GM12878 (cell line): ENCODE results near the gene RSRC1. TPM values are rescaled to one million over a fixed set of nuclear protein-coding genes. Genes with fewer than 3 reads are reported as not detected.

Experiments
- ATAC-seq: fragments of 200-7000 bp; cut with Tn5 transposase; 3 replicates; pipeline ENCODE4 v1.9.1; 2020; ENCODE audit warnings: mild to moderate bottlenecking, moderate library complexity
- BruUV-seq: library from RNA; stranded (reverse); fragments of 400-500 nt; replicated peaks from 2 replicates; lab custom pipeline; 2021; lab: Mats Ljungman, UMichigan
- CTCF ChIA-PET: fragments of 300-600 bp; sonication (Branson Sonifier 250); formaldehyde crosslinking; extraction: SDS; loops from one replicate; lab custom pipeline; 2021; ENCODE audit warnings: inconsistent platforms; lab: Yijun Ruan, JAX
- POLR2A ChIA-PET: fragments of 350-600 bp; formaldehyde crosslinking; extraction: SDS; loops from one replicate; lab custom pipeline; 2021; ENCODE audit warnings: inconsistent platforms; lab: Charles Lee
- RAD21 ChIA-PET: fragments of 300-600 bp; sonication (Branson Sonifier 250); formaldehyde crosslinking; loops from one replicate; lab custom pipeline; 2023; ENCODE audit warnings: antibody characterized with exemption; ENCODE audit not compliant: unreplicated experiment; lab: Charles Lee
- SMC1A ChIA-PET: fragments of 300-600 bp; sonication (Branson Sonifier 250); formaldehyde crosslinking; loops from one replicate; lab custom pipeline; 2023; ENCODE audit not compliant: unreplicated experiment, uncharacterized antibody; lab: Charles Lee
- DNase-seq: peaks from one replicate; pipeline ENCODE4 v3.0.0-alpha.2; 2011; ENCODE audit warnings: low read depth, low spot score
- FAIRE-seq: peaks from 3 replicates; lab custom pipeline; 2011; peaks lifted over from hg19 to GRCh38; lab: Jason Lieb, UNC
- H2AFZ ChIP-seq: 2 replicates; pipeline ENCODE4 v1.6.0; 2011; ENCODE audit warnings: low read depth, low read length, control low read depth; ENCODE audit not compliant: control insufficient read depth
- H3K27ac ChIP-seq: 2 replicates; pipeline ENCODE4 v1.5.1; 2011; ENCODE audit warnings: control low read depth; ENCODE audit not compliant: control insufficient read depth, insufficient read depth
- H3K27me3 ChIP-seq, 2 experiments: replicated peaks in 1 of 2; 2 replicates each; pipeline versions ENCODE4 v1.6.0 to v1.6.1; 2011; ENCODE audit warnings: low read length in 1 of 2; ENCODE audit not compliant: control insufficient read depth in 2 of 2, insufficient read depth in 2 of 2
- H3K36me3 ChIP-seq, 2 experiments: 2 replicates each; pipeline ENCODE4 v1.5.1; 2011; ENCODE audit warnings: low read length in 1 of 2; ENCODE audit not compliant: control insufficient read depth in 2 of 2, insufficient read depth in 2 of 2
- H3K4me1 ChIP-seq: 2 replicates; pipeline ENCODE4 v1.6.1; 2011; ENCODE audit warnings: mild to moderate bottlenecking, low read length, moderate library complexity, mixed read lengths; ENCODE audit not compliant: control insufficient read depth, insufficient read depth
- H3K4me2 ChIP-seq: 2 replicates; pipeline ENCODE4 v1.6.0; 2011; ENCODE audit warnings: control low read depth; ENCODE audit not compliant: control insufficient read depth, insufficient read depth
- H3K4me3 ChIP-seq: fragments of 200-600 bp; sonication (generic); 2 replicates; pipeline ENCODE4 v1.5.1; 2016
- H3K79me2 ChIP-seq: 2 replicates; pipeline ENCODE4 v1.6.0; 2011; ENCODE audit warnings: low read length; ENCODE audit not compliant: control insufficient read depth, insufficient read depth
- H3K9ac ChIP-seq: 2 replicates; pipeline ENCODE4 v1.8.0; 2011; ENCODE audit warnings: low read length, control low read depth, mixed read lengths; ENCODE audit not compliant: control insufficient read depth, insufficient read depth
- H3K9me3 ChIP-seq: replicated peaks from 3 replicates; pipeline ENCODE4 v1.5.1; 2011; ENCODE audit warnings: mild to moderate bottlenecking, low read length; ENCODE audit not compliant: control insufficient read depth, insufficient read depth
- H4K20me1 ChIP-seq: 2 replicates; pipeline ENCODE4 v1.6.0; 2011; ENCODE audit not compliant: control insufficient read depth, insufficient read depth
- GABPA ChIP-seq: IDR thresholded peaks from 2 replicates; pipeline ENCODE4 v1.6.1; 2014; ENCODE audit warnings: antibody characterized with exemption, low read depth, mild to moderate bottlenecking, inconsistent platforms
- MXI1 ChIP-seq: fragments of 150-350 bp; IDR thresholded peaks from 2 replicates; pipeline ENCODE4 v1.6.1; 2011; ENCODE audit warnings: low read depth, mild to moderate bottlenecking, inconsistent platforms, low read length, improper control_type of control experiment
- NFYB ChIP-seq: IDR thresholded peaks from 2 replicates; pipeline ENCODE4 v1.6.1; 2011; ENCODE audit warnings: low read depth, mild to moderate bottlenecking, low read length, improper control_type of control experiment, moderate library complexity; ENCODE audit not compliant: insufficient read depth
- RAD51 ChIP-seq: fragments of 450-650 bp; IDR thresholded peaks from 2 replicates; pipeline ENCODE4 v1.6.1; 2016; ENCODE audit warnings: moderate library complexity, mild to moderate bottlenecking, inconsistent platforms
- RELA ChIP-seq: fragments of 450-650 bp; IDR thresholded peaks from 2 replicates; pipeline ENCODE4 v1.8.0; 2014; ENCODE audit warnings: borderline replicate concordance; ENCODE audit not compliant: partially characterized antibody
- RFX5 ChIP-seq: IDR thresholded peaks from 2 replicates; pipeline ENCODE4 v1.6.1; 2011; ENCODE audit warnings: low read depth, low read length, improper control_type of control experiment
- RUNX3 ChIP-seq: IDR thresholded peaks from 2 replicates; pipeline ENCODE4 v1.6.1; 2012; ENCODE audit warnings: low read length, inconsistent platforms
- SREBF1 ChIP-seq: IDR thresholded peaks from 2 replicates; pipeline ENCODE4 v1.6.1; 2012; ENCODE audit warnings: mild to moderate bottlenecking, low read length
- STAT1 ChIP-seq: fragments of 450-650 bp; conservative IDR thresholded peaks from 2 replicates; pipeline ENCODE4 v1.6.1; 2014; ENCODE audit warnings: antibody characterized with exemption, mild to moderate bottlenecking
- SUZ12 ChIP-seq: fragments of 200-600 bp; sonication (generic); IDR thresholded peaks from one replicate; pipeline ENCODE4 v1.6.1; 2018; ENCODE audit warnings: antibody characterized with exemption, mild to moderate bottlenecking; ENCODE audit not compliant: unreplicated experiment
- TCF12 ChIP-seq: IDR thresholded peaks from 2 replicates; pipeline ENCODE4 v1.6.1; 2011; ENCODE audit warnings: low read depth, mild to moderate bottlenecking, low read length
- WGBS: methylation state at CpG from one replicate; pipeline ENCODE4 v1.1.6; 2016; ENCODE audit warnings: low lambda C conversion rate; ENCODE audit not compliant: insufficient replicate concordance, insufficient coverage; ENCODE audit errors: missing lambda C conversion rate; 5-methylcytosine and 5-hydroxymethylcytosine counted together
- in situ Hi-C: fragments of 300-500 bp; cut with MboI; formaldehyde crosslinking; loops from 9 replicates; pipeline ENCODE4 v1.14.3; 2018; ENCODE audit warnings: mixed read lengths
- intact Hi-C: fragments of 100-400 bp; cut with micrococcal nuclease; formaldehyde crosslinking; loops from one replicate; pipeline ENCODE4 v1.14.2; 2022; ENCODE audit not compliant: unreplicated experiment
- polyA plus RNA-seq, 11 experiments: library from polyadenylated mRNA; depleted of rRNA in 4 of 11; unstranded in 6 of 11; stranded (reverse) in 5 of 11; fragments of >200 nt; fragmentation: Nextera tagmentation in 4 of 11; fragmentation: Illumina TruSeq in 1 of 11; extraction: Ambion mirVana in 4 of 11; extraction: Trizol in 1 of 11; gene quantifications; 1 replicate in 1 of 11; 2 replicates in 10 of 11; pipeline versions ENCODE4 v1.2.1 to v1.2.3, GENCODE V29; 2011 to 2016; ENCODE audit warnings: inconsistent platforms in 2 of 11, missing spikeins in 2 of 11, low read depth in 1 of 11
- total RNA-seq, 4 experiments: library from RNA; depleted of rRNA in 3 of 4; stranded (reverse); fragments of >200 nt in 3 of 4; fragmentation: Illumina TruSeq in 1 of 4; extraction: Trizol in 1 of 4; gene quantifications; 2 replicates each; pipeline versions ENCODE4 v1.2.1 to v1.2.3, GENCODE V29; 2013 to 2021
- TF ChIP-seq, protein P1 (sequence below), 3 experiments: IDR thresholded peaks in 2 of 3; conservative IDR thresholded peaks in 1 of 3; 2 replicates each; pipeline ENCODE4 v1.5.1; 2011; ENCODE audit warnings: low read depth in 3 of 3, low read length in 3 of 3, mild to moderate bottlenecking in 3 of 3, control low read depth in 2 of 3, moderate library complexity in 2 of 3, inconsistent platforms in 1 of 3, mixed read lengths in 1 of 3; ENCODE audit not compliant: control insufficient read depth in 2 of 3, insufficient read depth in 1 of 3; ENCODE audit errors: extremely low read depth in 1 of 3
- TF ChIP-seq, protein P2 (sequence below): IDR thresholded peaks from 2 replicates; pipeline ENCODE4 v1.6.1; 2011; ENCODE audit warnings: low read depth, mild to moderate bottlenecking, low read length, moderate library complexity, borderline replicate concordance; ENCODE audit errors: extremely low read depth
- TF ChIP-seq, protein P3 (sequence below): IDR thresholded peaks from 2 replicates; pipeline ENCODE4 v1.6.1; 2012; ENCODE audit warnings: low read depth, low read length, improper control_type of control experiment
- TF ChIP-seq, protein P4 (sequence below): IDR thresholded peaks from 2 replicates; pipeline ENCODE4 v1.6.1; 2012; ENCODE audit warnings: low read depth, low read length, improper control_type of control experiment

Gene RSRC1
- total and polyA plus RNA-seq, 10 of the 15 experiments (the other 5 are each of a cell fraction or from before 2014, with no cell fraction given): 16.4 to 85.9 (median 42.0) TPM

DNA sequence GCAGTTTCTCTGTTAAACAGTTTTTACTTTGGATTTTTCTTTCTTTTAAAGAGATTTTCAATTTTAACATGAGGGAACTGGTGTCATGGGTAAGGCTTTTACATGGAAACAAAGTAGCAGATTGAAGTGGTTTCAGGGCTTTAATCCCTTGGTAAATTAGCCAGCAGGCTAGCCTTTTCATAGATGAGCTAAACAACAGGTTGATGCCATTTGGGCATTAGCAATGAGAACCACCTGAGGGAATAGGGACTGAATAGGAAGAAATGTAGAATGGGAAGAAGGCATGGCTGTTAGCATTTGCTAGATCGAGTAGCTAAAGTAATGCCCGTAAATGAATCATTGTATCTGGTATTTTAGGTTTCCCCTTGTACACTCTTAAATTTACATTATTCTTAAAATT is 295.6 kb downstream of the RSRC1 start:
- no peak overlapping the region for H3K9ac ChIP-seq
- H2AFZ ChIP-seq: no peak overlapping the region
- FAIRE-seq (no peak), DNase-seq (no peak), ATAC-seq (no peak)
- RAD21 ChIA-PET: no interaction called here
- CTCF ChIA-PET: interaction anchor here (1.6 kb wide), 1 partner anchor 23 kb away, joined by 4 read pairs; no protein-coding TSS in a partner anchor
- SMC1A ChIA-PET: interaction anchor here (0.8 to 1.5 kb wide), 3 partner anchors 14 to 297 kb away, joined by 3 read pairs; no protein-coding TSS in a partner anchor
- intact Hi-C loops (no loop called here), in situ Hi-C loops (no loop called here)
- BruUV-seq: no TSS peak
- no peaks in the 10 kb centered on the region for H4K20me1 ChIP-seq
- no peaks in the 10 kb centered on the region for H3K79me2 ChIP-seq
- WGBS: 96% methylated on average over 2 of the region's 2 CpGs
- no peak overlapping the region for H3K27ac ChIP-seq
- no peaks in the 10 kb centered on the region for H3K36me3 ChIP-seq
- TF ChIP-seq SUZ12: no peak
- TF ChIP-seq RELA: no peak
- TF ChIP-seq SREBF1: no peak
- TF ChIP-seq, protein P1, sequence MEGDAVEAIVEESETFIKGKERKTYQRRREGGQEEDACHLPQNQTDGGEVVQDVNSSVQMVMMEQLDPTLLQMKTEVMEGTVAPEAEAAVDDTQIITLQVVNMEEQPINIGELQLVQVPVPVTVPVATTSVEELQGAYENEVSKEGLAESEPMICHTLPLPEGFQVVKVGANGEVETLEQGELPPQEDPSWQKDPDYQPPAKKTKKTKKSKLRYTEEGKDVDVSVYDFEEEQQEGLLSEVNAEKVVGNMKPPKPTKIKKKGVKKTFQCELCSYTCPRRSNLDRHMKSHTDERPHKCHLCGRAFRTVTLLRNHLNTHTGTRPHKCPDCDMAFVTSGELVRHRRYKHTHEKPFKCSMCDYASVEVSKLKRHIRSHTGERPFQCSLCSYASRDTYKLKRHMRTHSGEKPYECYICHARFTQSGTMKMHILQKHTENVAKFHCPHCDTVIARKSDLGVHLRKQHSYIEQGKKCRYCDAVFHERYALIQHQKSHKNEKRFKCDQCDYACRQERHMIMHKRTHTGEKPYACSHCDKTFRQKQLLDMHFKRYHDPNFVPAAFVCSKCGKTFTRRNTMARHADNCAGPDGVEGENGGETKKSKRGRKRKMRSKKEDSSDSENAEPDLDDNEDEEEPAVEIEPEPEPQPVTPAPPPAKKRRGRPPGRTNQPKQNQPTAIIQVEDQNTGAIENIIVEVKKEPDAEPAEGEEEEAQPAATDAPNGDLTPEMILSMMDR (IDR thresholded peaks at IDR 0.05 in 2 of 3, conservative IDR thresholded peaks at IDR 0.05 in 1 of 3; ENCODE audit: control insufficient read depth in 2 of 3, extremely low read depth in 1 of 3, insufficient read depth in 1 of 3, low read depth in 3 of 3, low read length in 3 of 3): no peak
- no peak for TF ChIP-seq RAD51
- TF ChIP-seq, protein P2, sequence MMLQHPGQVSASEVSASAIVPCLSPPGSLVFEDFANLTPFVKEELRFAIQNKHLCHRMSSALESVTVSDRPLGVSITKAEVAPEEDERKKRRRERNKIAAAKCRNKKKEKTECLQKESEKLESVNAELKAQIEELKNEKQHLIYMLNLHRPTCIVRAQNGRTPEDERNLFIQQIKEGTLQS: no peak
- no peak for TF ChIP-seq TCF12
- no peak for TF ChIP-seq RUNX3
- no peak for TF ChIP-seq GABPA
- no peak for TF ChIP-seq STAT1
- no peak for TF ChIP-seq MXI1
- TF ChIP-seq, protein P3, sequence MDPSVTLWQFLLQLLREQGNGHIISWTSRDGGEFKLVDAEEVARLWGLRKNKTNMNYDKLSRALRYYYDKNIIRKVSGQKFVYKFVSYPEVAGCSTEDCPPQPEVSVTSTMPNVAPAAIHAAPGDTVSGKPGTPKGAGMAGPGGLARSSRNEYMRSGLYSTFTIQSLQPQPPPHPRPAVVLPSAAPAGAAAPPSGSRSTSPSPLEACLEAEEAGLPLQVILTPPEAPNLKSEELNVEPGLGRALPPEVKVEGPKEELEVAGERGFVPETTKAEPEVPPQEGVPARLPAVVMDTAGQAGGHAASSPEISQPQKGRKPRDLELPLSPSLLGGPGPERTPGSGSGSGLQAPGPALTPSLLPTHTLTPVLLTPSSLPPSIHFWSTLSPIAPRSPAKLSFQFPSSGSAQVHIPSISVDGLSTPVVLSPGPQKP: no peak
- no peak for TF ChIP-seq NFYB
- TF ChIP-seq, protein P4, sequence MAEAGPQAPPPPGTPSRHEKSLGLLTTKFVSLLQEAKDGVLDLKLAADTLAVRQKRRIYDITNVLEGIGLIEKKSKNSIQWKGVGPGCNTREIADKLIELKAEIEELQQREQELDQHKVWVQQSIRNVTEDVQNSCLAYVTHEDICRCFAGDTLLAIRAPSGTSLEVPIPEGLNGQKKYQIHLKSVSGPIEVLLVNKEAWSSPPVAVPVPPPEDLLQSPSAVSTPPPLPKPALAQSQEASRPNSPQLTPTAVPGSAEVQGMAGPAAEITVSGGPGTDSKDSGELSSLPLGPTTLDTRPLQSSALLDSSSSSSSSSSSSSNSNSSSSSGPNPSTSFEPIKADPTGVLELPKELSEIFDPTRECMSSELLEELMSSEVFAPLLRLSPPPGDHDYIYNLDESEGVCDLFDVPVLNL: no peak
- TF ChIP-seq RFX5: no peak
- H3K4me3 ChIP-seq: no peak overlapping the region
- no peaks in the 10 kb centered on the region for H3K27me3 ChIP-seq
- POLR2A ChIA-PET: no interaction called here
- no peak overlapping the region for H3K4me2 ChIP-seq
- H3K9me3 ChIP-seq: no peaks in the 10 kb centered on the region; the same call in 2 of the 3 replicates
- no peaks in the 10 kb centered on the region for H3K4me1 ChIP-seq
